ENCODE results near the gene RAPGEF1.

The RAPGEF1 gene

GRCh38 chr9:131597246-131597645 lies 142.6 kb downstream of the RAPGEF1 start:
- DNase-seq = no peak

- DNase-seq = no peak
Observed at GRCh38 chr9:131596430-131596743, 143.5 kb downstream of the RAPGEF1 start.

- DNase-seq = no peak
Observed at GRCh38 chr9:131595696-131596429, 144.0 kb downstream of the RAPGEF1 start.

- DNase-seq = no peak
Observed at GRCh38 chr9:131594906-131595665, 144.8 kb downstream of the RAPGEF1 start.

GRCh38 chr9:131593936-131594665 lies 145.8 kb downstream of the RAPGEF1 start:
- DNase-seq = peak; percentile 25

GRCh38 chr9:131593091-131593820 lies 146.6 kb downstream of the RAPGEF1 start:
- no peak for DNase-seq

GRCh38 chr9:131591845-131592208 lies 148.0 kb downstream of the RAPGEF1 start:
- DNase-seq = no peak

- DNase-seq = peak; percentile 95
Observed at GRCh38 chr9:131590907-131591844, 148.7 kb downstream of the RAPGEF1 start.

- no peak for DNase-seq
Observed at GRCh38 chr9:131590449-131590848, 149.4 kb downstream of the RAPGEF1 start.

- DNase-seq = no peak
Observed at GRCh38 chr9:131589993-131590392, 149.9 kb downstream of the RAPGEF1 start.

- DNase-seq = no peak
Observed at GRCh38 chr9:131589124-131589711, 150.7 kb downstream of the RAPGEF1 start.

- no peak for DNase-seq
Observed at GRCh38 chr9:131588396-131588795, 151.5 kb downstream of the RAPGEF1 start.

GRCh38 chr9:131587906-131588305 lies 152.0 kb downstream of the RAPGEF1 start:
- no peak for DNase-seq

GRCh38 chr9:131587331-131587730 lies 152.5 kb downstream of the RAPGEF1 start:
- no peak for DNase-seq

GRCh38 chr9:131585375-131585774 lies 154.5 kb downstream of the RAPGEF1 start:
- DNase-seq = no peak

- no peak for DNase-seq
Observed at GRCh38 chr9:131584858-131585257, 155.0 kb downstream of the RAPGEF1 start.

GRCh38 chr9:131583836-131584555 lies 155.9 kb downstream of the RAPGEF1 start:
- no peak for DNase-seq

- no peak for DNase-seq
Observed at GRCh38 chr9:131583337-131583645, 156.6 kb downstream of the RAPGEF1 start.

- no peak for DNase-seq
Observed at GRCh38 chr9:131582466-131583336, 157.2 kb downstream of the RAPGEF1 start.

- no peak for DNase-seq
Observed at GRCh38 chr9:131582056-131582455, 157.8 kb downstream of the RAPGEF1 start.
